Left lobe of liver (tissue), 2 donors: ENCODE results near the gene LRIG1. TPM values are rescaled to one million over a fixed set of nuclear protein-coding genes. Genes with fewer than 3 reads are reported as not detected.
"Not testable (repeated sequence)": the region's sequence is repeated elsewhere in the genome, so short reads cannot be mapped to it uniquely, and the experiment has no call there.

ENCODE experiments used
- ATAC-seq: fragments of 200-7000 bp; cut with Tn5 transposase; one replicate; pipeline ENCODE4 v1.9.1; 2020; ENCODE audit warnings: mild to moderate bottlenecking, moderate library complexity
- DNase-seq: peaks from one replicate; pipeline ENCODE4 v3.0.0-alpha.2; 2020; ENCODE audit warnings: low spot score
- total RNA-seq: library from RNA; stranded (reverse); gene quantifications from one replicate; pipeline ENCODE4 v1.2.1, GENCODE V29; 2021
- donor health status: DM: no; HTN: no; CAD: no; lungs with moderate emphysema.
- donor health status: DM: no; HTN: yes; CAD: no.

The LRIG1 gene
- total RNA-seq, 1 donor from 2014 or later = 18.6 TPM

DNA sequence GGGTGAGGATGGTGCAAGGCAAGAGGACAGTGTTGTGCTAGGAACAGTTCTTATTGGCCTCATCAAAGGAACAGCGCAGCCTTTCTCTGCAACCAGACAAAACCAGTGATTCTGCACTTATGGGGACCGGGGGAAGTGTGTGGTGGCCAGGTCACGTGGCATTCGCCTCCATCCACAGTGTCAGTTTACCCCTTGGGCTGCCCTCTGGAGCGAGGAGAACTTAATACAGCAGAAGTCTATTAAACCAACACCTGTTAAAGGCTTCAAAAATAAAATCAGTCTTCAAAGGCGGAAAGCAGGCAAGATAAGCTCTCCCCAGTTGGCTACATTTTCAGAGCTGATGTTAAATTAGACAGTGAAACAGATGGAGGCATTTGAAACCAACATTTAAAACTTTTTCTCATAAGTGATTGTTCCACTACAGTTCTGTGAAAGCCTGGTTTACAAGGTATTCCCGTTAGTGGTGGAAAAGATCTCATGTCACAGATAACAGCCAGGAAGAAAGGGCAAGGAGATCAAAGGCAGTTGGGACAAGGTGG, 75.2 kb downstream of the LRIG1 start:
- ATAC-seq (no peak), DNase-seq (no peak)

GRCh38 chr3:66425032-66425431, 75.8 kb downstream of the LRIG1 start:
- ATAC-seq (peak; percentile 83), DNase-seq (peak; percentile 87)

GRCh38 chr3:66423791-66424190, 77.0 kb downstream of the LRIG1 start:
- ATAC-seq (no peak), DNase-seq (no peak)

DNA sequence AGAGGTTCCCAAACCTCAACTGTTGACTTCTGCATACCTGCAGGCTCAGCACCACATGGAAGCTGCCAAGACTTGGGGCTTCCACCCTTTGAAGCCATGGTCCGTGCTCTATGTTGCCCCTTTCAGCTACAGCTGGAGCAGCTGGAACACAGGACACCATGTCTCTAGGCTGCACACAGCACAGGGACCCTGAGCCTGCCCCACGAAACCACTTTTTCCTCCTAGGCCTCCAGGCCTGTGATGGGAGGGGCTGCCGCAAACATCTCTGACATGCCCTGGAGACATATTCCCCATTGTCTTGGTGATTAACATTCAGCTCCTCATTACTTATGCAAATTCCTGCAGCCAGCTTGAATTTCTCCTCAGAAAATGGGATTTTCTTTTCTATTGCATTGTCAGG, 78.9 kb downstream of the LRIG1 start:
- ATAC-seq, DNase-seq: not testable (repeated sequence)

- DNase-seq, ATAC-seq: not testable (repeated sequence)
Measured at GRCh38 chr3:66421144-66421543, 79.7 kb downstream of the LRIG1 start.

DNA sequence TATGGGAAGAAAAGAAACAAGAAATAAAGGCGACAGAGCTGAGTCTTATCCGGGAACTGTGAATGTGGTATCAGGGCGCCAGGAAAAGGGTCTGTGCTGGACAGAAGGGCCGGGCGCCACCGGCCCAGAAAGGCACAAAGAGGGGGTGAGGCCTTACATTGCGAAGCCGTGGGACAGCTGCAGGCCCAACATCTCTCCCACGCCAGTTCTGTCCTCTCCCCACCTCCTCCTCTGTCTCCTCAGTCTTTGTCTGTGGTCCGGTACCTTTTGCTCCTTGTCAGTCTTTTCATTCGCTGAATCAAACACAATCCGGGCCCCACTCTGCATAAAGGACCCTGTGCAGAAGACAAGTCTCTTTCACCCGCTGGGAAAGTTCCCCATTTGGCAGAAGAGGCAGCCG, 81.8 kb downstream of the LRIG1 start:
- ATAC-seq = no peak
- DNase-seq = no peak

DNA sequence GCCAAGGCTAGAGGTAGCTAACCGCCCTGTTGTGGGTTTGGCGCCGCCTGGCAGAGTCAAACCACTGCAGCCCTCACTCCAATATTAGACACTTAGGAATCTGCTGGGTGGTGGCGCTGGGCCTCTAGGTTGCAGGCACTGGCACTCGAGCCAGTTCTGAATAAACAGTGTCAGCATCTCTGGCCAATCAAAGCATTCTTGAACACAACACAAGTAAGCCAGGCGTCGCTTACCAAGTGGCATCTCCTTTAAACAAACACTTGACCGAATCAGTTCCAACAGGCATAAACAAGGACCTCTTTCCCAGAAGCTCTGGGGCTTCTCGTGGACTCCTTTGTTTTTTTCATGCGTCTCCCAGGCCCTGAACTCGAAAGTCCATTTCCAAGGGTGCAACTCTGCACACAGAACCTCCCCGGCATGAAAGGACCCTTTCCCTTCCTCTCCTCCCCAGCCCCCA, 82.3 kb downstream of the LRIG1 start:
- DNase-seq = no peak
- peak; percentile 40 for ATAC-seq

DNA sequence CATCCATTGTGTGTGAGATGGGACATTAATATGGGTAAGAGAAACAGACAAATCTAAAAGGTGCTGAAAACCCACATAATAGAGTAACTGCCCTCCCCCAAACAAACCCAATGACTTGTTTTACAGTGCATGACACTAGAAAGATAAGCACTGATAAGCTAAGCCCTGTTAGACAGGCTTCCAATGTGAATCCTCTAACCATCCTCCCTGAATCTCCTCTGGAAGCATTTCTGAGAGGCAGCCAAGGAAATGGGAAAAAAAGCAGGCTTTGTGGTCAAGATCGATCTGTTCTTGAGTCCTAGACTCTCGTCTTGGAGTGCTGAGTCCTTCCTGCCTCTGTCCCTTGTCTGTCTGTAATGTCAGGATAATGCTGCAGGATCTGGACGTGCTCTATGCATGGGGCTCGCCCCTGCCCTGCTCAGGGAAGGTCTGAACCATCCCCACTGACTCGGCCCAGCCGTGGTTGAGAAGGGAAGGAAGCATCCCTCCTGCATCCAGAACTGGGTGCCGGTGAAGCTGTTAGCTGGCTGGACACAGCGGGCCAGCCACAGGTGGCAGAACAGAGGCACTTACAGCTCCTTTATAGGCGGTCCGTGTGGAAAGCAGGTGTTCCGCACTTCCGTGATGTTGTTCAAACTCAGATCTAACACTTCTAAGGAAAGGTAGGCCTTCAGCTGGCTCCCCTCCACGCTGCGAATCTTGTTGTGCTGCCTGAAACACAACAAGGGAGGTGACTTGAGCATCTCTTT, 84.1 kb downstream of the LRIG1 start:
- DNase-seq (no peak), ATAC-seq (no peak)

DNA sequence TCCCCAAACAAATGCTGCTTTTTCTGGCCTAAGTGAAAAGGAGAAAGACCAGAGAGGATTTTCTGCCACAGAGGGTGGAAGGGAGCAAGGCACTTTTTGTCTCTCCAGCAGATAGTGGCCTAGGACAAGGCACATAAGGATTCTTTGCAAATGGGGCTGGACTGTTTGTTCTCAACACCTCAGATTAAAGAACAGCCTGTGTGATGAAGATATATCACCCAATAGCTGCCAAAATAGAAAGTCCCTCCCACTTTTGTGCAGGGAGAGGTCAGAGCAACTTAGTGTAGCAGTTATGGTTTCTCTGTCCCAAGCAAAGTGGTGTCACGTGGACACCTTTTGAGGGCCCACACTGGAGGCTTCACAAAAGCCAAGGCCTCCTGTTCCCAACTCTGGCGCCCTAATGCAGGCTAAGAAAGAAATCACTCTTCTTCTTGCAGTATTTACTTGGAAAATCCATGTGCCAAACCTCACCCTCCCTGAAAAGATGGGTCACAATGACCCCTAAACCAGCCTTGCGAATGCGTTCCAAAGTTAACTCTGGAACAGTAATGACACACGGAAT, 84.9 kb downstream of the LRIG1 start:
- no peak for DNase-seq
- ATAC-seq = peak; percentile 12

- DNase-seq (no peak), ATAC-seq (no peak)
Measured at GRCh38 chr3:66414846-66415245, 86.0 kb downstream of the LRIG1 start.

DNA sequence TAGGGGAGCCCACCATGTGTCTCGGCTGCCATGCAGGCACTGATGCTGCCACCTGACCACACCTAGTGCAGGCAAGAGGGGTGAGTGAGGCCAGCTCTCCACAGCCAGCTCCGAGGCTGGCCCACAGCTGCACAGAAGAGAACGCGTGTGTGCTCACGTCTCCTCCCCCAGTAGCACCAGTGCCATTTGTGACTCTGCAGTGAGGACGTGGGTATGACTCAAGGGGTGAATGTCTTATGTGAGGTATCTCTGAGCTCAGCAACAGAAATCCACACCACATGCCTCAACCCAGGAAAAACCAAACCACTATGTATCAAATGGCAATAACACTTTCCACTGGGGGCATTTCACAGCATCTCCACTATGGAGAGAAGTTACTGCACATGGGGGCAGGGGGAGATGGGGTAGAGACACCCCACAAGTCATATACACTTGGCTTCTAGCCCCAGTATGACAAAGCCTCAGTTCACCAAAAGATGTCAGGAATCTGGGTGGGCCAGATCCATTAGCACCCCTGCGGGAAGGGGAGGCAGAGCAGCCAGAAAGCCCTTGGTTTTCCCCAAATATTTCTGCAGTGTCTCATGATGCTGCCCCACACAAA, 87.6 kb downstream of the LRIG1 start:
- ATAC-seq (no peak), DNase-seq (peak; percentile 23)

DNA sequence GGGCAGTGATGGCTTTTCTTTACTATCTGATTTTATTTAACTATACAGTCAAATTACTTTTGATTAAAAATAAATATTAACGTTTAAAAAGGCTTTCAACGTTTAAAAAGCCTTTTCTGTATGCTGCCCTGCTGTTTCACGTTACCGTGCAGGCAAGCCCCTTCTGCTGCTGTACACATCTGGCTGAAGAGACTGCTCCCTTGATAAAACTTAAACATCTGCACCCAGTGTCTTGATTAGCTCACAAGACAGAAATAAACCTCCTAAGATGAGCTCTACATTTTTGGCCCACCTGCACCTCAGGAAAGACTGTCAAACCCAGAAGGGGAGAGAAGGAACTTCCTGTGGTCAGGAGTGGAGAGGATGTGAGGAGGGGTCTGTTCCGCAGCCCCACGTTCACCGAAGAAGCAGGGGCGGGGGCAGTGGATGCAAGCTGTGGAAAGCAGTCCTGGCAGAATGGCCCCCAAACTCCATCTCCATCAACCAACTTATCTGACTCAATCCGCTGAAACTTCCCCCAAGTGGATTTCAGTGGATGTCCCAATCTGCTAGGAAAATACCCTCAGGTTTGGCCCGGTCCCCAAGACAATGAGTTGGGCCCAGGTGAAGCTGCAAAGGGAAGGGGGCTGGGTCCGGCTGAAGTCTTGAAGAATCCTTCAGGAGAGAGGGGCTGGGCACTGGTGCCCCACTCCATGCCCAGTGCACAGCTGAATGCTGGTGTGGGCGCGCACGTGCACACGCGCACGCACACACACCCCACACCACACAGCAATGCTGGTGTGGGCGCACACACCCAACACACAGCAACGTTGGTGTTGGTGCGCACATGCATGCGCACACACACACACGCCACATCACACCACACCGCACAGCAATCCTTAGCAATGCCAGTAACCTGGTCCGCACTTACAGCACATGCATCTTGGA, 88.6 kb downstream of the LRIG1 start:
- peak; percentile 24 for DNase-seq
- no peak for ATAC-seq

DNA sequence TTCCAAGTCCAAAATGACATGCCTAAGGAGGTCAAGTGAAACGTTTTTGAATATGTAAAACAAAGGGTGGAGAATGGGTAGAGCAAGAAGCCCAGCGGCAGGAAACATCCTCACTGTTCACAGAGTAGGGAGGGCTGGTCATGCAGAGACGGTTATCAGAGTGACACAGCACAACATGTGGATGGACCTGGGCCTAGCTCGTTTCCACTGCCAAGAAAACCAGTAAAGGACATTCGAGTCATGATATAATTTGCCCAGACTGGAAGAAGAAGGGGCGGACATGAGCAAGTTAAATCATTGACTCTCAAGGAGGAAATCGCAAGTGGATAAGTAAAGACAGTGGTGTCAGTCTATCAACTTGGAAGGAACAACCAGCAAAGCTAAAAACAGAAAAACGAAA, 89.3 kb downstream of the LRIG1 start:
- DNase-seq (no peak), ATAC-seq (no peak)

DNA sequence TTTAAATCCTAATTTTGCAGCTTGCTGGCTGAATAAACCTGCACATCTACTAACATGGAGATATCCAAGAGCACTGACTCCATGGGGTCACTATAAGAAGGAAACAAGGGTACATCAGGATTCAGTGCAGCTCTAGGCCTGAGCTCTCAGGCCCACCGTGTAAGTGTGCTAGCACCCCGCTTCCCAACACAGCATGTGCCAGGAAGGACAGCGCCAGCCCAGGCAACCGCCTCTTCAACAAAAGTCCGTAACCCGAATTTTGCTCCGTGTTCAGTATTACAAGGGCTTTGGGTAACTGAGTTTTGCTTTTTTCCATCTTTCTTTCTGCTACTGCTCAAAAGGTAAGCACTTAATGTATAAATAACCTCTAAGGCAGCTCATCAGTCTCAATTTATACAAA, 89.8 kb downstream of the LRIG1 start:
- no peak for ATAC-seq
- peak; percentile 27 for DNase-seq

GRCh38 chr3:66409771-66410754, 90.8 kb downstream of the LRIG1 start:
- DNase-seq = peak; percentile 29
- no peak for ATAC-seq

GRCh38 chr3:66407611-66408218, 93.1 kb downstream of the LRIG1 start:
- DNase-seq = peak; percentile 76
- peak; percentile 82 for ATAC-seq

DNA sequence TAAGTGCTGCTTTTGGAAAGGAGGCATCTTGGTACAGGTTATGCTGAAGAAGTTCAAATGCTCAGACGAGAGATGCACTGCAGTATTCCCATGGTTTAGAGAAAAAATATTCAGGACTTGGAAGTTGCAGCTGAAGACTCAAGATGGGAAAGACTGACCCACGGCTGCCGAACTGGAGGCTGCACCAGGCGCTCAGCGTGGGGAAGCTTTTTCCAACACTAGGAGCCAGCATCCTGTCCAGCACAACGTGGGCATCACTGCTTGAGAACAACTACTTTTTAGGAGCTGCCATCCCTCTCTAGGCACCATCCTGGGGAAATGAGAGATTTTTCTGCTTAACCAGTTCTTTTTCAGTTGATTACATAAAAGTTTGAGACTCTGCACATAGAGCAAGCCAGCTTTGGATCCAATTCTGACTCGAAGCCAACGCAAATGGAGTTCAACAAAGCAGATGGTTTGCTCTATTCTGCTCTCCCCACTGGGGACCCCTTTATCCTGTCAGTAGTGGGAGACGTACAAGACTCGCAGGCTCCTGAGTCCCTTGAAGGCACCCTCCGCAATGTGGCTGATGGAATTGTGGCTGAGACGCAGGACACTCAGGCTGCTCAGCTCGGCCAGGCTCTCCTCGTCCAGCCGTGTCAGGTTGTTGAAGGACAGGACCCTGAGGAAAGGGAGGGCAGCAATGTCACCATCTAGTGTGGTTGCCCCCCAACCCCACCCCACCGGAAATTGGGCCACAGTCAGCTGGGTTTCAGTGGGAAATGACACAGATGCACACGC, 93.8 kb downstream of the LRIG1 start:
- no peak for DNase-seq
- no peak for ATAC-seq

GRCh38 chr3:66406163-66406562, 94.7 kb downstream of the LRIG1 start:
- ATAC-seq (peak; percentile 89), DNase-seq (peak; percentile 84)
